GM23338 (cell line): Measurements from ENCODE around the gene OPTC. TPM values are rescaled to one million over a fixed set of nuclear protein-coding genes. Genes with fewer than 3 reads are reported as not detected.
"Not testable (repeated sequence)": the region's sequence is repeated elsewhere in the genome, so short reads cannot be mapped to it uniquely, and the experiment has no call there.

ENCODE experiments used
- ATAC-seq: fragments of 200-7000 bp; cut with Tn5 transposase; 3 replicates; pipeline ENCODE4 v1.9.1; 2020
- DNase-seq: peaks from one replicate; pipeline ENCODE4 v3.0.0-alpha.2; 2015; ENCODE audit warnings: low spot score
- H2AFZ ChIP-seq: fragments of 200-600 bp; sonication (generic); 2 replicates; pipeline ENCODE4 v1.8.0; 2016; ENCODE audit warnings: antibody characterized with exemption, mild to moderate bottlenecking, moderate library complexity
- H3F3A ChIP-seq: fragments of 200-600 bp; sonication (generic); replicated peaks from 2 replicates; pipeline ENCODE4 v1.8.0; 2017; ENCODE audit warnings: antibody characterized with exemption, mixed run types, low read depth
- H3K27ac ChIP-seq: fragments of 200-600 bp; sonication (generic); 2 replicates; pipeline ENCODE4 v1.6.1; 2016; ENCODE audit warnings: low read depth
- H3K27me3 ChIP-seq: fragments of 200-600 bp; sonication (generic); 2 replicates; pipeline ENCODE4 v1.8.0; 2016; ENCODE audit warnings: mild to moderate bottlenecking, mixed run types, moderate library complexity; ENCODE audit not compliant: insufficient read depth
- H3K36me3 ChIP-seq: fragments of 200-600 bp; sonication (generic); 2 replicates; pipeline ENCODE4 v1.8.0; 2016; ENCODE audit warnings: mild to moderate bottlenecking; ENCODE audit not compliant: insufficient read depth
- H3K4me1 ChIP-seq: fragments of 200-600 bp; sonication (generic); 2 replicates; pipeline ENCODE4 v1.8.0; 2016; ENCODE audit warnings: mild to moderate bottlenecking, moderate library complexity; ENCODE audit not compliant: insufficient read depth
- H3K4me2 ChIP-seq: fragments of 200-600 bp; sonication (generic); 2 replicates; pipeline ENCODE4 v1.7.1; 2017; ENCODE audit warnings: mixed run types
- H3K4me3 ChIP-seq: fragments of 200-600 bp; sonication (generic); 2 replicates; pipeline ENCODE4 v1.6.1; 2016; ENCODE audit warnings: mixed run types
- H3K79me2 ChIP-seq: fragments of 200-600 bp; sonication (generic); replicated peaks from 2 replicates; pipeline ENCODE4 v1.8.0; 2017; ENCODE audit warnings: mild to moderate bottlenecking; ENCODE audit not compliant: insufficient read depth
- H3K9me2 ChIP-seq: fragments of 200-600 bp; sonication (generic); 2 replicates; pipeline ENCODE4 v1.8.0; 2017; ENCODE audit not compliant: insufficient read depth
- H4K20me1 ChIP-seq: fragments of 200-600 bp; sonication (generic); replicated peaks from 2 replicates; pipeline ENCODE4 v1.8.0; 2017; ENCODE audit warnings: mild to moderate bottlenecking; ENCODE audit not compliant: insufficient read depth
- H3K27ac Mint-ChIP-seq: 2 replicates; pipeline ENCODE4 v1.8.0; 2020; ENCODE audit warnings: inconsistent platforms, mild to moderate bottlenecking, moderate library complexity, mixed read lengths
- H3K27me3 Mint-ChIP-seq: 3 replicates; pipeline ENCODE4 v1.8.0; 2022; ENCODE audit warnings: low read depth, mild to moderate bottlenecking, moderate library complexity, mixed read lengths, inconsistent platforms; ENCODE audit not compliant: insufficient read depth, poor library complexity
- H3K36me3 Mint-ChIP-seq: 3 replicates; pipeline ENCODE4 v1.8.0; 2021; ENCODE audit warnings: low read depth, mild to moderate bottlenecking, inconsistent platforms, moderate library complexity, mixed read lengths
- H3K4me1 Mint-ChIP-seq: 3 replicates; pipeline ENCODE4 v1.8.0; 2020; ENCODE audit warnings: mild to moderate bottlenecking, inconsistent platforms, mixed read lengths
- H3K4me3 Mint-ChIP-seq: 3 replicates; pipeline ENCODE4 v1.8.0; 2021; ENCODE audit warnings: moderate library complexity, mild to moderate bottlenecking, inconsistent platforms, mixed read lengths
- H3K9me3 Mint-ChIP-seq: 3 replicates; pipeline ENCODE4 v1.8.0; 2020; ENCODE audit warnings: moderate library complexity, mild to moderate bottlenecking, inconsistent platforms, mixed read lengths
- CREB1 ChIP-seq: fragments of 250-450 bp; sonication (Bioruptor Pico); IDR thresholded peaks from 2 replicates; pipeline ENCODE4 v1.5.0; 2020; ENCODE audit warnings: low read depth, mild to moderate bottlenecking, moderate library complexity
- CTCF ChIP-seq, 2 experiments: fragments of 200-600 bp in 1 of 2; sonication (generic) in 1 of 2; conservative IDR thresholded peaks; 2 replicates each; pipeline versions ENCODE4 v1.5.1 to v1.6.1; 2016 to 2017; ENCODE audit warnings: antibody characterized with exemption in 2 of 2, low read depth in 2 of 2, mild to moderate bottlenecking in 2 of 2, moderate library complexity in 1 of 2
- EZH2phosphoT487 ChIP-seq: fragments of 200-600 bp; sonication (generic); IDR thresholded peaks from one replicate; pipeline ENCODE4 v1.8.1; 2018; ENCODE audit warnings: antibody characterized with exemption; ENCODE audit not compliant: unreplicated experiment
- NANOG ChIP-seq: IDR thresholded peaks from 2 replicates; pipeline ENCODE4 v1.6.1; 2016; ENCODE audit warnings: antibody characterized with exemption, borderline replicate concordance
- STAT1 ChIP-seq: IDR thresholded peaks from one replicate; pipeline ENCODE4 v1.6.1; 2016; ENCODE audit warnings: antibody characterized with exemption; ENCODE audit not compliant: unreplicated experiment
- ZNF331 ChIP-seq: fragments of 250-450 bp; sonication (Bioruptor Pico); IDR thresholded peaks from 2 replicates; pipeline ENCODE4 v1.5.0; 2020; ENCODE audit warnings: low read depth, mild to moderate bottlenecking, moderate library complexity
- polyA plus RNA-seq: library from polyadenylated mRNA; unstranded; fragments of >200 nt; fragmentation: Nextera tagmentation; extraction: Ambion mirVana; gene quantifications from 2 replicates; pipeline ENCODE4 v1.2.1, GENCODE V29; 2016
- total RNA-seq: library from RNA; depleted of rRNA; stranded (reverse); fragments of >200 nt; shearing (Covaris generic); gene quantifications from 2 replicates; pipeline ENCODE4 v1.2.3, GENCODE V29; 2014
- TF ChIP-seq, protein P1 (sequence below): IDR thresholded peaks from one replicate; pipeline ENCODE4 v1.6.1; 2018; ENCODE audit warnings: antibody characterized with exemption; ENCODE audit not compliant: unreplicated experiment
- TF ChIP-seq, protein P2 (sequence below): IDR thresholded peaks from 2 replicates; pipeline ENCODE4 v1.6.1; 2016; ENCODE audit warnings: antibody characterized with exemption

The OPTC gene
- total and polyA plus RNA-seq, 2 experiments from 2014 or later, result 0.50 to 1.0 TPM

- TF ChIP-seq CTCF (conservative IDR thresholded peaks at IDR 0.05; ENCODE audit: low read depth in 2 of 2), result no peak
- TF ChIP-seq STAT1, result no peak
- no peak for TF ChIP-seq ZNF331 (CRISPR knock-in tag)
- no peak for TF ChIP-seq NANOG
- TF ChIP-seq, protein P1, sequence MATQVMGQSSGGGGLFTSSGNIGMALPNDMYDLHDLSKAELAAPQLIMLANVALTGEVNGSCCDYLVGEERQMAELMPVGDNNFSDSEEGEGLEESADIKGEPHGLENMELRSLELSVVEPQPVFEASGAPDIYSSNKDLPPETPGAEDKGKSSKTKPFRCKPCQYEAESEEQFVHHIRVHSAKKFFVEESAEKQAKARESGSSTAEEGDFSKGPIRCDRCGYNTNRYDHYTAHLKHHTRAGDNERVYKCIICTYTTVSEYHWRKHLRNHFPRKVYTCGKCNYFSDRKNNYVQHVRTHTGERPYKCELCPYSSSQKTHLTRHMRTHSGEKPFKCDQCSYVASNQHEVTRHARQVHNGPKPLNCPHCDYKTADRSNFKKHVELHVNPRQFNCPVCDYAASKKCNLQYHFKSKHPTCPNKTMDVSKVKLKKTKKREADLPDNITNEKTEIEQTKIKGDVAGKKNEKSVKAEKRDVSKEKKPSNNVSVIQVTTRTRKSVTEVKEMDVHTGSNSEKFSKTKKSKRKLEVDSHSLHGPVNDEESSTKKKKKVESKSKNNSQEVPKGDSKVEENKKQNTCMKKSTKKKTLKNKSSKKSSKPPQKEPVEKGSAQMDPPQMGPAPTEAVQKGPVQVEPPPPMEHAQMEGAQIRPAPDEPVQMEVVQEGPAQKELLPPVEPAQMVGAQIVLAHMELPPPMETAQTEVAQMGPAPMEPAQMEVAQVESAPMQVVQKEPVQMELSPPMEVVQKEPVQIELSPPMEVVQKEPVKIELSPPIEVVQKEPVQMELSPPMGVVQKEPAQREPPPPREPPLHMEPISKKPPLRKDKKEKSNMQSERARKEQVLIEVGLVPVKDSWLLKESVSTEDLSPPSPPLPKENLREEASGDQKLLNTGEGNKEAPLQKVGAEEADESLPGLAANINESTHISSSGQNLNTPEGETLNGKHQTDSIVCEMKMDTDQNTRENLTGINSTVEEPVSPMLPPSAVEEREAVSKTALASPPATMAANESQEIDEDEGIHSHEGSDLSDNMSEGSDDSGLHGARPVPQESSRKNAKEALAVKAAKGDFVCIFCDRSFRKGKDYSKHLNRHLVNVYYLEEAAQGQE, result no peak
- TF ChIP-seq, protein P2, sequence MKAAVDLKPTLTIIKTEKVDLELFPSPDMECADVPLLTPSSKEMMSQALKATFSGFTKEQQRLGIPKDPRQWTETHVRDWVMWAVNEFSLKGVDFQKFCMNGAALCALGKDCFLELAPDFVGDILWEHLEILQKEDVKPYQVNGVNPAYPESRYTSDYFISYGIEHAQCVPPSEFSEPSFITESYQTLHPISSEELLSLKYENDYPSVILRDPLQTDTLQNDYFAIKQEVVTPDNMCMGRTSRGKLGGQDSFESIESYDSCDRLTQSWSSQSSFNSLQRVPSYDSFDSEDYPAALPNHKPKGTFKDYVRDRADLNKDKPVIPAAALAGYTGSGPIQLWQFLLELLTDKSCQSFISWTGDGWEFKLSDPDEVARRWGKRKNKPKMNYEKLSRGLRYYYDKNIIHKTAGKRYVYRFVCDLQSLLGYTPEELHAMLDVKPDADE, result no peak
Observed at GRCh38 chr1:203465948-203466347, 28.0 kb upstream of the OPTC start (continued).

DNA sequence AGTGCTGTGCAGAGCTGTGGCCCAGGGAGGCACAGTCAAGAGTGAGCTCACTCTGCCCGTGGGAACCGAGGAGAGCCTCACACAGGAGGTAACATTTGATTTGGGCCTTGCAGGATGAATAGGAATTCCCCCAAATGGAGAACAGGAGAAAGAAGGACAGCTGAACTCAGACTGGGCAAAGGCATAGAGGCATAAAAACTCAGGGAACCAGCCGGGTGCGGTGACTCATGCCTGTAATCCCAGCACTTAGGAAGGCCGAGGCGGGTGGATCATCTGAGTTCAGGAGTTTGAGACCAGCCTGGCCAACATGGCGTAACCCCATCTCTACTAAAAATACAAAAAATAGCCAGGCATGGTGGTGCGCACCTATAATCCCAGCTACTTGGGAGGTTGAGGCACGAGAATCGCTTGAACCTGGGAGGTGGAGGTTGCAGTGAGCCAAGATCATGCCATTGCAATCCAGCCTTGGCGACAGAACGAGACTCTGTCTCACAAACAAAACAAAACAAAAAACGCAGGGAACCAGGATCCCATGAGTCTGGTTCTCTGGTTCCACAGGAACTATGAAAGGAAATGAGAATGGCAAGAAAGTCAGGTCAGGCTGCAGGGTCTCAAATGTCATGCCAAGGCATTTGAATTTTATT lies 26.9 kb upstream of the OPTC start:
- not testable (repeated sequence) for H3K4me3 ChIP-seq, H3F3A ChIP-seq, DNase-seq, H3K36me3 ChIP-seq, ATAC-seq, H3K4me2 ChIP-seq, H4K20me1 ChIP-seq, H3K27me3 ChIP-seq, H3K9me3 Mint-ChIP-seq, H3K4me3 Mint-ChIP-seq, H3K36me3 Mint-ChIP-seq, H3K4me1 ChIP-seq, H3K27me3 Mint-ChIP-seq, H3K27ac ChIP-seq, H3K27ac Mint-ChIP-seq, H3K79me2 ChIP-seq, H3K9me2 ChIP-seq
- 0 out of 2 replicates have a peak overlapping the region, but pooled peaks have one; percentile 47 for H2AFZ ChIP-seq
- H3K4me1 Mint-ChIP-seq, result peaks cover 27% of the 10 kb centered on the region

DNA sequence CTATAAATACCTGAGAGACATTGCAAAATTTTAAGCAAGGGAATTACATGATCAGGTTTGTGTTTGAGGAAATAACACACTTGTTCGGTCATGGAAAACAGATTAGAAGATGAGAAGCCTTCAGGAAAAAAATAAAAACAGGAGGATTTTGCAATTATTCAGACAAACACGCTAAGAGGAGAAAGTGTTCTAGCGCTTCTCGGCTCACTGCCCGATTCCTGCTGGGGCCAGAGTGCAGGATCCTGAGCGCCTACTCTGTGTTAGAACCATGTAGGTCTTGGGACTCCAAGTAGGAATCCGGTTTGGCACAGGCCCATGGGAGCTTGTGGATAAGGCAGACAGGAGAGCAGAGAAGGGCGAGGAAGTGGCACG lies 26.4 kb upstream of the OPTC start:
- no peaks in the 10 kb centered on the region for H3K79me2 ChIP-seq
- H3K4me3 Mint-ChIP-seq, result no peak overlapping the region
- H3K4me1 Mint-ChIP-seq, result peaks cover 27% of the 10 kb centered on the region
- 0 out of 2 replicates have a peak overlapping the region, but pooled peaks have one; percentile 47 for H2AFZ ChIP-seq
- H3F3A ChIP-seq, result no peaks in the 10 kb centered on the region
- H3K9me3 Mint-ChIP-seq, result no peaks in the 10 kb centered on the region
- no peak for DNase-seq
- ATAC-seq, result no peak
- H3K27ac ChIP-seq, result no peak overlapping the region
- H3K4me3 ChIP-seq, result no peak overlapping the region
- no peak overlapping the region for H3K27ac Mint-ChIP-seq
- H3K27me3 Mint-ChIP-seq, result peaks cover 9% of the 10 kb centered on the region
- no peaks in the 10 kb centered on the region for H3K9me2 ChIP-seq
- H3K36me3 Mint-ChIP-seq, result no peaks in the 10 kb centered on the region
- no peaks in the 10 kb centered on the region for H4K20me1 ChIP-seq
- H3K36me3 ChIP-seq, result no peaks in the 10 kb centered on the region
- no peak overlapping the region for H3K4me2 ChIP-seq
- H3K27me3 ChIP-seq, result no peaks in the 10 kb centered on the region
- no peaks in the 10 kb centered on the region for H3K4me1 ChIP-seq
- TF ChIP-seq CREB1 (CRISPR knock-in tag) (no peak), ZNF331 (CRISPR knock-in tag) (no peak), EZH2phosphoT487 (no peak)
